Measurements from ENCODE around the gene LCK.

LCK gene

GRCh38 chr1:32223683-32224082 is 27.4 kb upstream of the LCK start:
- no peak overlapping the region for H3K4me3 ChIP-seq (replicated peaks in 1 of 2; ENCODE audit: low read depth in 2 of 2, low read length in 2 of 2)
- TF ChIP-seq, protein P1, sequence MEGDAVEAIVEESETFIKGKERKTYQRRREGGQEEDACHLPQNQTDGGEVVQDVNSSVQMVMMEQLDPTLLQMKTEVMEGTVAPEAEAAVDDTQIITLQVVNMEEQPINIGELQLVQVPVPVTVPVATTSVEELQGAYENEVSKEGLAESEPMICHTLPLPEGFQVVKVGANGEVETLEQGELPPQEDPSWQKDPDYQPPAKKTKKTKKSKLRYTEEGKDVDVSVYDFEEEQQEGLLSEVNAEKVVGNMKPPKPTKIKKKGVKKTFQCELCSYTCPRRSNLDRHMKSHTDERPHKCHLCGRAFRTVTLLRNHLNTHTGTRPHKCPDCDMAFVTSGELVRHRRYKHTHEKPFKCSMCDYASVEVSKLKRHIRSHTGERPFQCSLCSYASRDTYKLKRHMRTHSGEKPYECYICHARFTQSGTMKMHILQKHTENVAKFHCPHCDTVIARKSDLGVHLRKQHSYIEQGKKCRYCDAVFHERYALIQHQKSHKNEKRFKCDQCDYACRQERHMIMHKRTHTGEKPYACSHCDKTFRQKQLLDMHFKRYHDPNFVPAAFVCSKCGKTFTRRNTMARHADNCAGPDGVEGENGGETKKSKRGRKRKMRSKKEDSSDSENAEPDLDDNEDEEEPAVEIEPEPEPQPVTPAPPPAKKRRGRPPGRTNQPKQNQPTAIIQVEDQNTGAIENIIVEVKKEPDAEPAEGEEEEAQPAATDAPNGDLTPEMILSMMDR (IDR thresholded peaks at IDR 0.05; ENCODE audit: low read depth, low read length): no peak
- DNase-seq (ENCODE audit: low read depth in 2 of 2): peak in 1 of 2 donors; percentile 43

GRCh38 chr1:32224285-32224684 is 26.8 kb upstream of the LCK start:
- TF ChIP-seq, protein P1 (IDR thresholded peaks at IDR 0.05; ENCODE audit: low read depth, low read length): no peak
- no peak overlapping the region for H3K4me3 ChIP-seq (replicated peaks in 1 of 2; ENCODE audit: low read depth in 2 of 2, low read length in 2 of 2)

DNA sequence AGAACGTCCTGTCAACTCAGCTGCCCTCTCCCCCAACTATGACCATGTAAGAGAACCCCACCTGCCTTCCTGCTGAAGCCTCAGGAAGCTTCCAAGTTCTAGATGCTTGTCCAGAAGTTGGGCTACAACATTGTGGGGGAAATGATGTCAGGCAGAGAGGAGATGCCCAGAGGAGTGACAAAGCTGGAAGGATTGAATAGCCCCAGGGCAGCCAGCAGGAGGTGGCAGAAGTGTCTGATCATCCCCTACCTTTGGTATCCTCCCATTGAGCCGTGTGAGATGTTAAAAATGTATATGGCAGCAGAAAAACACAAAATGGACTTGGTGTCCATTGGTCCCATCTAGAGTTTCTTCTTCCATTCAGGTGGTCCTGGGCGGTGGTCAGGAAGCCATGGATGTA is 22.3 kb upstream of the LCK start:
- TF ChIP-seq, protein P1 (IDR thresholded peaks at IDR 0.05; ENCODE audit: low read depth, low read length): no peak
- DNase-seq (ENCODE audit: low read depth in 2 of 2): no peak
- H3K4me3 ChIP-seq (replicated peaks in 1 of 2; ENCODE audit: low read depth in 2 of 2, low read length in 2 of 2): no peak overlapping the region

More at GRCh38 chr1:32224285-32224684, 26.8 kb upstream of the LCK start:
- DNase-seq (ENCODE audit: low read depth in 2 of 2): no peak

DNA sequence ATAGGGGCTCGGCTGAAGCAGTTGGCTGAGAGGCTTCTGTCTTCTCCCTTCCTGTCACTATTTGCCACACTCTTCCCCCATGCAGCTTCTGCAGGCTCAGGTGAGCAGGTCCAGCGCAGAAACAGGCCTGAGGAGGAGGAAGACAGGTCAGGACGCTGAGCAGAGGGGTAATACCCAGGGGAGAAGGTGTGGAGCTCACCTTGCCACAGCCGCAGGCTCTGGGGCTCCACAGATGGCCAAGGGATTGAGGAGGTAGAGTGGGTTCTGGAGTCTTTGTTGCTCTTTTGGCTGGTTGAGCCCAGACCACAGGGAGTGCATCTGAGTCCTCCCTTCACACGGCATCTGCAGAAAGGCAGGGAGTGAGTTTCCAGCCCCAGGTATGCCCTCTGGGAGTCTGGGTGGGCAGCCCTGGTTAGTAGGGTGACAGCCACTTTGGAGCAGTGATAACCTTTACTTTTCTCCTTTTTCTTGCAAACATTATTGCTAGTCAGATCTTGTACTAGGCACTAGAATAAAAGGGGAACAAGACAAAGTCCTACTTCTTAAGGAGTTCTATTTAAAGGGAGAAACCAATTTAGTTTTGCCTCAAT is 19.1 kb upstream of the LCK start:
- TF ChIP-seq, protein P1 (IDR thresholded peaks at IDR 0.05; ENCODE audit: low read depth, low read length): no peak
- no peak overlapping the region for H3K4me3 ChIP-seq (replicated peaks in 1 of 2; ENCODE audit: low read depth in 2 of 2, low read length in 2 of 2)
- no peak for DNase-seq (ENCODE audit: low read depth in 2 of 2)

DNA sequence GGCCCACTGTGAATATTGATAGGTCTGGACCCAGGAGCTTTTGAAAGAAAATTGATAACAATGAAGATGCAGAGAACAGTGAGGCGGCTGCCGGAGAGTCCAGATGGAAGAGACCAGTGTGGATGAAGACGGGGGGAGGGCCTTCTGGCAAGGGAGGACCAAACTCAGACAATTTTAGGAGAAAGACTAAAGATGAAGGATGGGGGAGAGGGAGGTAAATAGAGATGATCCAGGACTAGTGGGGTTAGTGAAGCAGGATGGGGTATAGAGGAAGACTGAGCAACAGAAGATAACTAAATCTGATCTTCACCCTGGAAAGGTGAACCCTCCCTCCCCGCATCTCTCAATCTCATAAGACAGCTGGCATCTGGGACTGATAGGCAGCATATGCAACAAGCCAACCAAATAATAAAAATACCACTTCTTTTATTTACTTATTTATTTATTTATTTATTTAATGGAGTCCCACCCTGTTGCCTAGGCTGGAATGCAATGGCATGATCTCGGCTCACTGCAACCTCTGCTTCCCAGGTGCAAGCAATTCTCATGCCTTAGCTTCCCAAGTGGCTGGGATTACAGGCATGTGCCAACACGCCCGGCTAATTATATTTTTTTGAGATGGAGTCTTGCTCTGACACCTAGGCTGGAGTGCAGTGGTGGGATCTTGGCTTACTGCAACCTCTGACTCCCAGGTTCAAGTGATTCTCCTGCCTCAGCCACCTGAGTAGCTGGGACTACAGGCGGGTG is 18.3 kb upstream of the LCK start:
- DNase-seq (ENCODE audit: low read depth in 2 of 2): no peak
- TF ChIP-seq, protein P1 (IDR thresholded peaks at IDR 0.05; ENCODE audit: low read depth, low read length): no peak
- no peak overlapping the region for H3K4me3 ChIP-seq (replicated peaks in 1 of 2; ENCODE audit: low read depth in 2 of 2, low read length in 2 of 2)

DNA sequence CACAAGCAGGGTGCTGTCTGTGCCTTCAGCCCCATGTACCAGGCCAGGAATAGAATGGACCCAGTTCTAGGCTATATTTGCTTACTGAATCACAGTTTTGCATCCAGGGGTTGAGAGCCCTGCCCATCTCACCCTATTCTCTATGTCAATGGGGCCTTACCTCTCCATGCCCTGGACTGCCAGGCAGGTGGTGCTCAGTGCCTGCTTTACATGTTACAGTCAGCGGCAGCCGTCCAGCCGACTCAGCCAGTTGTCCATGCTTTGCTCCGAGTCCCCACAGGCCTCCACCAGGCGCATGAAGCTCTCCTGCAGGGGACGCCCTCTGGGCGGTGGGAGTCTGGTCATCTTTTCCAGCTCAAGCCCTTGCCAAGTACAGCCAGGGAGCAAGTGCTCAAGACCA is 16.3 kb upstream of the LCK start:
- H3K4me3 ChIP-seq (replicated peaks in 1 of 2; ENCODE audit: low read depth in 2 of 2, low read length in 2 of 2): no peak overlapping the region
- TF ChIP-seq, protein P1 (IDR thresholded peaks at IDR 0.05; ENCODE audit: low read depth, low read length): no peak
- DNase-seq (ENCODE audit: low read depth in 2 of 2): no peak

Data from cardiac fibroblast (primary cell).